ENCODE results near the gene ANKS4B.

The ANKS4B gene

GRCh38 chr16:21214086-21214485, 19.4 kb upstream of the ANKS4B start:
- H3K4me3 ChIP-seq (replicated peaks; ENCODE audit: low read depth, low read length) = no peak overlapping the region
- no peak for DNase-seq (ENCODE audit: extremely low read depth, low read depth)
- TF ChIP-seq CTCF (IDR thresholded peaks at IDR 0.05; ENCODE audit: low read depth, low read length, missing control alignments) = no peak

- no peak for DNase-seq (ENCODE audit: extremely low read depth, low read depth)
- no peak for TF ChIP-seq CTCF (IDR thresholded peaks at IDR 0.05; ENCODE audit: low read depth, low read length, missing control alignments)
- no peak overlapping the region for H3K4me3 ChIP-seq (replicated peaks; ENCODE audit: low read depth, low read length)
These were observed 16.4 kb upstream of the ANKS4B start for GRCh38 chr16:21217121-21217520.

GRCh38 chr16:21218153-21218552, 15.3 kb upstream of the ANKS4B start:
- TF ChIP-seq CTCF (IDR thresholded peaks at IDR 0.05; ENCODE audit: low read depth, low read length, missing control alignments) = no peak
- DNase-seq (ENCODE audit: extremely low read depth, low read depth) = no peak
- H3K4me3 ChIP-seq (replicated peaks; ENCODE audit: low read depth, low read length) = no peak overlapping the region

GRCh38 chr16:21219551-21219950, 13.9 kb upstream of the ANKS4B start:
- no peak for TF ChIP-seq CTCF (IDR thresholded peaks at IDR 0.05; ENCODE audit: low read depth, low read length, missing control alignments)
- no peak for DNase-seq (ENCODE audit: extremely low read depth, low read depth)
- H3K4me3 ChIP-seq (replicated peaks; ENCODE audit: low read depth, low read length) = no peak overlapping the region

GRCh38 chr16:21222495-21223337, 10.8 kb upstream of the ANKS4B start:
- TF ChIP-seq CTCF (IDR thresholded peaks at IDR 0.05; ENCODE audit: low read depth, low read length, missing control alignments) = no peak
- no peak overlapping the region for H3K4me3 ChIP-seq (replicated peaks; ENCODE audit: low read depth, low read length)
- no peak for DNase-seq (ENCODE audit: extremely low read depth, low read depth)

GRCh38 chr16:21223787-21224186, 9.7 kb upstream of the ANKS4B start:
- no peak for TF ChIP-seq CTCF (IDR thresholded peaks at IDR 0.05; ENCODE audit: low read depth, low read length, missing control alignments)
- DNase-seq (ENCODE audit: extremely low read depth, low read depth) = no peak

More at GRCh38 chr16:21223787-21224186, 9.7 kb upstream of the ANKS4B start:
- H3K4me3 ChIP-seq (replicated peaks; ENCODE audit: low read depth, low read length) = no peak overlapping the region

Data from HFF-Myc (cell line).